ENCODE results near the gene KIAA1614. TPM values are rescaled to one million over a fixed set of nuclear protein-coding genes. Genes with fewer than 3 reads are reported as not detected.
A peak's percentile ranks its signal among the peaks of the same experiment; 100 is the strongest.

The KIAA1614 gene
- polyA plus RNA-seq, 1 of the 3 experiments (the other 2 are of a cell fraction): 1.1 TPM

DNA sequence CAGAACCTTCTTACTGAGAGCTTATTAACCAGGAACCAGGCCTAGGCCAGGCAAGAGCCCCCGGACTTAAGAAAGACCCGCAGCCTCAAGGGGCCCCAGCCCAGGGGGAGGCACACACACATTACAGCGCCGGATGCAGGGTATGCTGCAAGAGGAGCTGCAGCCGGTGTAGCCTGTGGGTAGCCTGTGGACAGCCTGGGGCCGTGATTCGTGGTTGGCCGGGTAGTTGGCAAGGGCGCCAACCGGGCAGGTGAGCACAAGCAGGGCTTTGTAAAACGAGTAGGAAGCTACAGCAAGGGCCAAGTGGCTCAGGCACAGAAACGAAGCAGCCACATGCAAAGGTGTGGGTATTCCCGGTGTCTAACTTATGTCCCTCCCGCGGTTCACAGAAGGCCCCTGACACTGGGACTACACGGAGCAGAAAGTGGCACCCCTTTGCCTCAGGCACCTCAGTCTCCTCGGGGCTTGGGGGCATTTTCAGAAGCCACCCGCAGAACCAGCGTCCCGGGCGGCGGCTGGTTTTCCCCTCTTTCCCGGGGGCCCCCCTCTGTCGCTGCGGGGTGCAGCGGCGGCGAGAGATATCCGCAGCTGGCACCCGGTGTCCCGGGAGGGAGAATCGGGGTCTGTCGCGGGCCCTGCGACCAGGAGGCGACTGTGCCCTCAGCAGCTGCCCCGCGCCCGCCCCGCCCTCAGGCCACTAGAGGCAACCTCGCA lies 40.8 kb downstream of the KIAA1614 start:
- Histone ChIP-seq H2AFZ (ENCODE audit: low read depth) (no peak overlapping the region), H3K4me2 (no peak overlapping the region), H3K79me2 (ENCODE audit: insufficient read depth) (no peaks in the 10 kb centered on the region), H3K9ac (no peak overlapping the region), H3K9me3 (no peaks in the 10 kb centered on the region), H3K36me3 (replicated peaks in 1 of 2; ENCODE audit: control insufficient read depth in 1 of 2, insufficient read depth in 2 of 2, low read length in 1 of 2) (peaks cover 3 to 43% of the 10 kb centered on the region in 2 experiments), H3K4me3 (ENCODE audit: low read depth in 2 of 2, low read length in 1 of 2) (no peak overlapping the region), H4K20me1 (ENCODE audit: insufficient read depth) (no peaks in the 10 kb centered on the region), H3K27me3 (ENCODE audit: insufficient read depth) (no peaks in the 10 kb centered on the region), H3K9me2 (no peaks in the 10 kb centered on the region), H3K27ac (ENCODE audit: low read depth in 2 of 2, low read length in 1 of 2) (no peak overlapping the region), H3F3A (replicated peaks; ENCODE audit: insufficient read depth) (no peaks in the 10 kb centered on the region), H3K4me1 (ENCODE audit: control insufficient read depth in 1 of 2, insufficient read depth in 2 of 2, low read depth in 1 of 2, low read length in 1 of 2) (peaks cover 0 to 9% of the 10 kb centered on the region in 2 experiments; a peak in 1 of 4 replicates)
- ChIA-PET CTCF (interaction anchor here (0.7 to 1.1 kb wide), 3 partner anchors 9 to 188 kb away, joined by 3 to 4 read pairs (median 3); no protein-coding TSS in a partner anchor), POLR2A (no interaction called here)
- 84% methylated on average over 14 of the region's 41 CpGs for WGBS (ENCODE audit: low lambda C conversion rate)
- DNase-seq: peak; percentile 34
- TF ChIP-seq EP300 (IDR thresholded peaks at IDR 0.05; ENCODE audit: borderline replicate concordance in 1 of 2, low read depth in 1 of 2, low read length in 1 of 2): no peak
- TF ChIP-seq NRF1 (IDR thresholded peaks at IDR 0.05; ENCODE audit: low read depth, low read length): no peak
- no peak for TF ChIP-seq EZH2phosphoT487 (IDR thresholded peaks at IDR 0.05; ENCODE audit: borderline replicate concordance, low read depth)

DNA sequence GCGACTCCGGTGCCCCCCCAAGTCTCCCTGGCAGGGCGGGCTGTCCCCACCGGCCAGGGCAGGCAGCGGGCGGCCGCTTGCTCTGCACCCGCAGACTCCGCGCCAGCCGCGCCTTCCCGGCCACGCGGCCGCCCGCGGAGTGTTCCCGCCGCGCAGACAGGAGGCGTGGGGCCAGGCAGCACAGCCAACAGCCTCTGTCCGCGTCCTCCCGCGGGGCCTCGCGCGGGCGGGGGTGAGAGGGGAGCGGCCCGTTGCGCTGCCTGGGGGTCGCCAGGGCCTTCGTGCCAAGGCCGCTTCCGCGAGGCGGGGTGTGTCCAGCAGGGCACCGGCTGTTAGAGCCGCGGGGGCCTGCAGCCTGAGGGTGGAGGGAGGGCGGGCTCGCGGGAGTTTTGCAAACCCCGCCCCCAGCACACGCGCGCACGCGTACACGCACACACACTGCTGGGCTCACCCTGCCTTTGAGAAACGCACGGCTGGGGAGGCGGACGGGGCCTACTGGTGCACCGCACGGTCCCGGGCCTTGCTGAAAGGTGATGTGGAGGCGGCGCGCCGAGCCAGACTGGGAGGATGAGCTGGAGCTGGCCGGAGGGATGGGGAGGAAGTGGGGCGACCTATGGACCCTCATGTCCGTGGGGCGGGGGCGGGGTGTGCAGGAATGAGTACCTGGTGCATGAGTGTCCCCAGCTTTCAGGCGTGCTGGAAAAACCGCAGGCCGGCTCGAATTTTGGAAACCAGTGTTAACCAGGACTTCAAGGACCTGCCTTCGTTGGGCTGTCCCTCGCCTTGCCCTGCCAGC lies 41.5 kb downstream of the KIAA1614 start:
- Histone ChIP-seq H3K4me2 (no peak overlapping the region), H3K9me2 (no peaks in the 10 kb centered on the region), H3K4me3 (ENCODE audit: low read depth in 2 of 2, low read length in 1 of 2) (no peak overlapping the region), H3F3A (replicated peaks; ENCODE audit: insufficient read depth) (no peaks in the 10 kb centered on the region), H3K4me1 (ENCODE audit: control insufficient read depth in 1 of 2, insufficient read depth in 2 of 2, low read depth in 1 of 2, low read length in 1 of 2) (peaks cover 0 to 9% of the 10 kb centered on the region in 2 experiments; a peak in 1 of 4 replicates), H3K9me3 (no peaks in the 10 kb centered on the region), H3K36me3 (replicated peaks in 1 of 2; ENCODE audit: control insufficient read depth in 1 of 2, insufficient read depth in 2 of 2, low read length in 1 of 2) (peaks cover 3 to 43% of the 10 kb centered on the region in 2 experiments), H3K9ac (no peak overlapping the region), H3K27me3 (ENCODE audit: insufficient read depth) (no peaks in the 10 kb centered on the region), H4K20me1 (ENCODE audit: insufficient read depth) (no peaks in the 10 kb centered on the region), H3K27ac (ENCODE audit: low read depth in 2 of 2, low read length in 1 of 2) (no peak overlapping the region; a peak in 1 of 4 replicates), H3K79me2 (ENCODE audit: insufficient read depth) (no peaks in the 10 kb centered on the region), H2AFZ (ENCODE audit: low read depth) (no peak overlapping the region)
- ChIA-PET POLR2A (no interaction called here), CTCF (interaction anchor here (0.9 to 1.4 kb wide), 4 partner anchors 10 to 188 kb away, joined by 3 to 4 read pairs (median 4); no protein-coding TSS in a partner anchor)
- peak; percentile 39 for DNase-seq
- WGBS (ENCODE audit: low lambda C conversion rate): 90% methylated on average over 25 of the region's 74 CpGs
- TF ChIP-seq JUND (IDR thresholded peaks at IDR 0.05): no peak
- no peak for TF ChIP-seq FOSL2 (IDR thresholded peaks at IDR 0.05; ENCODE audit: borderline replicate concordance, low read depth)
- TF ChIP-seq RXRA (IDR thresholded peaks at IDR 0.05; ENCODE audit: borderline replicate concordance, low read depth): no peak
- TF ChIP-seq RAD21 (IDR thresholded peaks at IDR 0.05; ENCODE audit: low read length): no peak
- no peak for TF ChIP-seq EZH2phosphoT487 (IDR thresholded peaks at IDR 0.05; ENCODE audit: borderline replicate concordance, low read depth)
- TF ChIP-seq ZBTB33 (IDR thresholded peaks at IDR 0.05; ENCODE audit: borderline replicate concordance, low read depth): no peak
- TF ChIP-seq NRF1 (IDR thresholded peaks at IDR 0.05; ENCODE audit: low read depth, low read length): no peak
- TF ChIP-seq IRF3 (IDR thresholded peaks at IDR 0.05; ENCODE audit: low read depth, low read length): no peak
- no peak for TF ChIP-seq GATA2 (CRISPR knock-in tag; IDR thresholded peaks at IDR 0.05)
- TF ChIP-seq, protein P1, sequence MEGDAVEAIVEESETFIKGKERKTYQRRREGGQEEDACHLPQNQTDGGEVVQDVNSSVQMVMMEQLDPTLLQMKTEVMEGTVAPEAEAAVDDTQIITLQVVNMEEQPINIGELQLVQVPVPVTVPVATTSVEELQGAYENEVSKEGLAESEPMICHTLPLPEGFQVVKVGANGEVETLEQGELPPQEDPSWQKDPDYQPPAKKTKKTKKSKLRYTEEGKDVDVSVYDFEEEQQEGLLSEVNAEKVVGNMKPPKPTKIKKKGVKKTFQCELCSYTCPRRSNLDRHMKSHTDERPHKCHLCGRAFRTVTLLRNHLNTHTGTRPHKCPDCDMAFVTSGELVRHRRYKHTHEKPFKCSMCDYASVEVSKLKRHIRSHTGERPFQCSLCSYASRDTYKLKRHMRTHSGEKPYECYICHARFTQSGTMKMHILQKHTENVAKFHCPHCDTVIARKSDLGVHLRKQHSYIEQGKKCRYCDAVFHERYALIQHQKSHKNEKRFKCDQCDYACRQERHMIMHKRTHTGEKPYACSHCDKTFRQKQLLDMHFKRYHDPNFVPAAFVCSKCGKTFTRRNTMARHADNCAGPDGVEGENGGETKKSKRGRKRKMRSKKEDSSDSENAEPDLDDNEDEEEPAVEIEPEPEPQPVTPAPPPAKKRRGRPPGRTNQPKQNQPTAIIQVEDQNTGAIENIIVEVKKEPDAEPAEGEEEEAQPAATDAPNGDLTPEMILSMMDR (IDR thresholded peaks at IDR 0.05): no peak
- TF ChIP-seq, protein P2, sequence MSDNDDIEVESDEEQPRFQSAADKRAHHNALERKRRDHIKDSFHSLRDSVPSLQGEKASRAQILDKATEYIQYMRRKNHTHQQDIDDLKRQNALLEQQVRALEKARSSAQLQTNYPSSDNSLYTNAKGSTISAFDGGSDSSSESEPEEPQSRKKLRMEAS (IDR thresholded peaks at IDR 0.05; ENCODE audit: low read depth): no peak
- no peak for TF ChIP-seq POLR2AphosphoS5 (IDR thresholded peaks at IDR 0.05; ENCODE audit: low read depth, low read length)
- TF ChIP-seq MXI1 (IDR thresholded peaks at IDR 0.05; ENCODE audit: low read depth, low read length): no peak
- no peak for TF ChIP-seq RCOR1 (IDR thresholded peaks at IDR 0.05; ENCODE audit: low read length)
- no peak for TF ChIP-seq FOXM1 (IDR thresholded peaks at IDR 0.05; ENCODE audit: low read depth)
- no peak for TF ChIP-seq USF2 (IDR thresholded peaks at IDR 0.05; ENCODE audit: borderline replicate concordance, low read depth, low read length)
